Measurements from ENCODE around the gene NDFIP2.

- TF ChIP-seq, protein P1, sequence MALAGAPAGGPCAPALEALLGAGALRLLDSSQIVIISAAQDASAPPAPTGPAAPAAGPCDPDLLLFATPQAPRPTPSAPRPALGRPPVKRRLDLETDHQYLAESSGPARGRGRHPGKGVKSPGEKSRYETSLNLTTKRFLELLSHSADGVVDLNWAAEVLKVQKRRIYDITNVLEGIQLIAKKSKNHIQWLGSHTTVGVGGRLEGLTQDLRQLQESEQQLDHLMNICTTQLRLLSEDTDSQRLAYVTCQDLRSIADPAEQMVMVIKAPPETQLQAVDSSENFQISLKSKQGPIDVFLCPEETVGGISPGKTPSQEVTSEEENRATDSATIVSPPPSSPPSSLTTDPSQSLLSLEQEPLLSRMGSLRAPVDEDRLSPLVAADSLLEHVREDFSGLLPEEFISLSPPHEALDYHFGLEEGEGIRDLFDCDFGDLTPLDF (CRISPR knock-in tag; IDR thresholded peaks at IDR 0.05) = no peak
- no peak for TF ChIP-seq CTCF (IDR thresholded peaks at IDR 0.05)
- no peak for TF ChIP-seq ELF4 (CRISPR knock-in tag; IDR thresholded peaks at IDR 0.05; ENCODE audit: low read depth)
- TF ChIP-seq ZNF423 (CRISPR knock-in tag; IDR thresholded peaks at IDR 0.05) = no peak
- TF ChIP-seq IRF2 (CRISPR knock-in tag; IDR thresholded peaks at IDR 0.05; ENCODE audit: borderline replicate concordance, low read depth) = no peak
- TF ChIP-seq, protein P2, sequence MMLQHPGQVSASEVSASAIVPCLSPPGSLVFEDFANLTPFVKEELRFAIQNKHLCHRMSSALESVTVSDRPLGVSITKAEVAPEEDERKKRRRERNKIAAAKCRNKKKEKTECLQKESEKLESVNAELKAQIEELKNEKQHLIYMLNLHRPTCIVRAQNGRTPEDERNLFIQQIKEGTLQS (CRISPR knock-in tag; conservative IDR thresholded peaks at IDR 0.05) = no peak
- TF ChIP-seq, protein P3, sequence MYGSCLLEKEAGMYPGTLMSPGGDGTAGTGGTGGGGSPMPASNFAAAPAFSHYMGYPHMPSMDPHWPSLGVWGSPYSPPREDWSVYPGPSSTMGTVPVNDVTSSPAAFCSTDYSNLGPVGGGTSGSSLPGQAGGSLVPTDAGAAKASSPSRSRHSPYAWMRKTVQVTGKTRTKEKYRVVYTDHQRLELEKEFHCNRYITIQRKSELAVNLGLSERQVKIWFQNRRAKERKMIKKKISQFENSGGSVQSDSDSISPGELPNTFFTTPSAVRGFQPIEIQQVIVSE (CRISPR knock-in tag; IDR thresholded peaks at IDR 0.05; ENCODE audit: borderline replicate concordance) = no peak
- TF ChIP-seq MYBL2 (CRISPR knock-in tag; IDR thresholded peaks at IDR 0.05) = no peak
- TF ChIP-seq FOXK1 (CRISPR knock-in tag; IDR thresholded peaks at IDR 0.05) = no peak
These were observed 47.4 kb downstream of the NDFIP2 start for GRCh38 chr13:79528356-79528755.

Data from WTC11 (cell line).